ENCODE results near the gene DUSP8.

DNA sequence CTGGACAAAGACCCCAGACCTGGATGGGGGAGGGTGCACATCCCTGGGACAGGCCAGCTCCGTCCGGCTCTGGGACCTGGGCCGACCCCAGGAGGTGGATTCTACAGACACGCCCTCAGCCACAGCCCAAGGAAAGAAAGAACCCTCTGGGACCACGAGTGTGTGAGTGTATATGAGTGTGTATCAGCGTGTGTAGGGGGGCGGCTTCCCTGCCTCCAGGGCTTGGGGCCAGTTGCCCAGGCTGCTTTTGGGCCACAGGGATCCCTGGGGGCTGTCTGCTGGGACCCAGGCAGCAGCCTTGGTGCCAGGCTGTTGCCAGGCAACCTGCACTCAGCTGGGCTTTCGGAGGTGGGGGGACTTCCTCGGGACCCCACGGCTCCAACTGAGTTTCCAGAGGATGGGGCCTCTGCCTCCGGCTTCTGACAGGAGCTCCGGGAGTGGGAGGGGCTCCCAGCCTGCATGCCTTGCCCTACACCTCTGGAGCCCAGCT is 8.9 kb downstream of the DUSP8 start:
- TF ChIP-seq, protein P1, sequence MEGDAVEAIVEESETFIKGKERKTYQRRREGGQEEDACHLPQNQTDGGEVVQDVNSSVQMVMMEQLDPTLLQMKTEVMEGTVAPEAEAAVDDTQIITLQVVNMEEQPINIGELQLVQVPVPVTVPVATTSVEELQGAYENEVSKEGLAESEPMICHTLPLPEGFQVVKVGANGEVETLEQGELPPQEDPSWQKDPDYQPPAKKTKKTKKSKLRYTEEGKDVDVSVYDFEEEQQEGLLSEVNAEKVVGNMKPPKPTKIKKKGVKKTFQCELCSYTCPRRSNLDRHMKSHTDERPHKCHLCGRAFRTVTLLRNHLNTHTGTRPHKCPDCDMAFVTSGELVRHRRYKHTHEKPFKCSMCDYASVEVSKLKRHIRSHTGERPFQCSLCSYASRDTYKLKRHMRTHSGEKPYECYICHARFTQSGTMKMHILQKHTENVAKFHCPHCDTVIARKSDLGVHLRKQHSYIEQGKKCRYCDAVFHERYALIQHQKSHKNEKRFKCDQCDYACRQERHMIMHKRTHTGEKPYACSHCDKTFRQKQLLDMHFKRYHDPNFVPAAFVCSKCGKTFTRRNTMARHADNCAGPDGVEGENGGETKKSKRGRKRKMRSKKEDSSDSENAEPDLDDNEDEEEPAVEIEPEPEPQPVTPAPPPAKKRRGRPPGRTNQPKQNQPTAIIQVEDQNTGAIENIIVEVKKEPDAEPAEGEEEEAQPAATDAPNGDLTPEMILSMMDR (IDR thresholded peaks at IDR 0.05) = no peak
- TF ChIP-seq POLR2AphosphoS5 (IDR thresholded peaks at IDR 0.05) (no peak), POLR2A (IDR thresholded peaks at IDR 0.05) (no peak)
